ENCODE data around the gene SCRT2. TPM values are rescaled to one million over a fixed set of nuclear protein-coding genes. Genes with fewer than 3 reads are reported as not detected.

Gene SCRT2
- total RNA-seq, 1 donor, result not detected

DNA sequence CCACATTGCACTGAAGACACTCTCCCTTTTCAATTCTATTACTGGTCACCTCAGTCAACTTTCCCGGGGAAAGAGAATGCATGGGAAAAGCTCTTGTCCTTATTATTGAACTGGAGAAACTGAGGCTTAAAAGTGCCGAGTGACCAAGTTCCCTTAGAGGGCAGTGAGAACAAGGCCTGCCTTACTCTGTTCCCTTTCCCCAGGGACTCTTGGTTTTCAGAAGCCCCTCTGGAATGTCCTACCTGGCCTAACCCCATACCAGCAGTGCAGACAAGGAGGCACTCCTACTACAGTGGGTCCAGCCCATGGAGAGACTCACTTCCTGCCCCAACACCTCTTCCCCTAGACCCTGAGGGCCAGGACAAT, 28.8 kb downstream of the SCRT2 start:
- Histone ChIP-seq H3K27ac (ENCODE audit: low read depth, low read length) (no peak overlapping the region), H3K9me3 (ENCODE audit: low read depth, low read length) (no peaks in the 10 kb centered on the region), H3K36me3 (ENCODE audit: insufficient read depth, low read length) (peaks cover 40% of the 10 kb centered on the region), H3K27me3 (ENCODE audit: insufficient read depth, low read length) (no peaks in the 10 kb centered on the region), H3K4me3 (ENCODE audit: insufficient read depth, low read length) (no peak overlapping the region), H3K4me2 (ENCODE audit: insufficient read depth, low read length) (no peak overlapping the region), H4K20me1 (ENCODE audit: insufficient read depth, low read length) (peaks cover 57% of the 10 kb centered on the region), H2AFZ (ENCODE audit: low read length) (no peak overlapping the region), H3K79me2 (ENCODE audit: insufficient read depth, low read length) (peaks cover 45% of the 10 kb centered on the region), H3K4me1 (ENCODE audit: insufficient read depth, low read length) (peaks cover 4% of the 10 kb centered on the region)
- DNase-seq (ENCODE audit: insufficient read length, low spot score, missing footprints), result no peak
- TF ChIP-seq, protein P1, sequence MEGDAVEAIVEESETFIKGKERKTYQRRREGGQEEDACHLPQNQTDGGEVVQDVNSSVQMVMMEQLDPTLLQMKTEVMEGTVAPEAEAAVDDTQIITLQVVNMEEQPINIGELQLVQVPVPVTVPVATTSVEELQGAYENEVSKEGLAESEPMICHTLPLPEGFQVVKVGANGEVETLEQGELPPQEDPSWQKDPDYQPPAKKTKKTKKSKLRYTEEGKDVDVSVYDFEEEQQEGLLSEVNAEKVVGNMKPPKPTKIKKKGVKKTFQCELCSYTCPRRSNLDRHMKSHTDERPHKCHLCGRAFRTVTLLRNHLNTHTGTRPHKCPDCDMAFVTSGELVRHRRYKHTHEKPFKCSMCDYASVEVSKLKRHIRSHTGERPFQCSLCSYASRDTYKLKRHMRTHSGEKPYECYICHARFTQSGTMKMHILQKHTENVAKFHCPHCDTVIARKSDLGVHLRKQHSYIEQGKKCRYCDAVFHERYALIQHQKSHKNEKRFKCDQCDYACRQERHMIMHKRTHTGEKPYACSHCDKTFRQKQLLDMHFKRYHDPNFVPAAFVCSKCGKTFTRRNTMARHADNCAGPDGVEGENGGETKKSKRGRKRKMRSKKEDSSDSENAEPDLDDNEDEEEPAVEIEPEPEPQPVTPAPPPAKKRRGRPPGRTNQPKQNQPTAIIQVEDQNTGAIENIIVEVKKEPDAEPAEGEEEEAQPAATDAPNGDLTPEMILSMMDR (IDR thresholded peaks at IDR 0.05; ENCODE audit: extremely low read depth, low read depth, low read length), result no peak

DNA sequence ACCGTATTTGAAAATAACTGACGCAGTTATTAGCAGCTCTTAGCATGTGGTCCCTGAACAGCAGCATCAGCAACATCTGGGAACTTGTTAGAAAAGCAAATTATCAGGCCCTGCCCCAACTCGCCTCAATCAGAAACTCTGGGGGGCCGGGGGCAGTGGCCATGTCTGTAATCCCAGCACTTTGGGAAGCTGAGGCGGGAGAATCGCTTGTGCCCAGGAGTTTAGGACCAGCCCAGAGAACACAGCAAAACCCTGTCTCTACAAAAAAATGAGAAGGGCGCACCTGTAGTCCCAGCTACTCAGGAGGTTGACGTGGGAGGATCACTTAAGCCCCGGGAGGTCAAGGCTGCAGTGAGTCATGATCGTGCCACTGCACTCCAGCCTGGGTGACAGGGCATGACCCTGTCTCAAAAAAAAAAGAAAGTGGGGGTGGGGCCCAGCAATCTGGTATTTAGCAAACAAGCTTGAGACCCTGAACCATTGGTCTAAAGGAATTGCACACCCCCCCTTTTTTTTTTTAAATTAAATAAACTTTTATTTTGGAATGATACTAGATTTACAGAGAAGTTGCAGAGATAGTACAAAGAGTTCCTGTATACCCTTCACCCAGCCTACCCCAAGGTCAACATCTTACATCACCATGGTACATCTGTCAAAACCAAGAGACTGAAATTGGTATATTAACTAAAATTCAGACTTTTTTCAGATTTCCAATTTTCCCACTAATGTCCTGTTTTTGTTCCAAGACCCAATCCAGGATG, 29.3 kb downstream of the SCRT2 start:
- H3K9me3 ChIP-seq (ENCODE audit: low read depth, low read length), result no peaks in the 10 kb centered on the region
- H3K4me2 ChIP-seq (ENCODE audit: insufficient read depth, low read length), result no peak overlapping the region
- peaks cover 40% of the 10 kb centered on the region for H3K79me2 ChIP-seq (ENCODE audit: insufficient read depth, low read length)
- no peaks in the 10 kb centered on the region for H3K4me1 ChIP-seq (ENCODE audit: insufficient read depth, low read length)
- H4K20me1 ChIP-seq (ENCODE audit: insufficient read depth, low read length), result peaks cover 53% of the 10 kb centered on the region
- H3K27me3 ChIP-seq (ENCODE audit: insufficient read depth, low read length), result no peaks in the 10 kb centered on the region
- DNase-seq (ENCODE audit: insufficient read length, low spot score, missing footprints), result no peak
- TF ChIP-seq, protein P1 (IDR thresholded peaks at IDR 0.05; ENCODE audit: extremely low read depth, low read depth, low read length), result no peak
- no peak overlapping the region for H2AFZ ChIP-seq (ENCODE audit: low read length)
- peaks cover 40% of the 10 kb centered on the region for H3K36me3 ChIP-seq (ENCODE audit: insufficient read depth, low read length)
- no peak overlapping the region for H3K4me3 ChIP-seq (ENCODE audit: insufficient read depth, low read length)
- H3K27ac ChIP-seq (ENCODE audit: low read depth, low read length), result no peak overlapping the region

DNA sequence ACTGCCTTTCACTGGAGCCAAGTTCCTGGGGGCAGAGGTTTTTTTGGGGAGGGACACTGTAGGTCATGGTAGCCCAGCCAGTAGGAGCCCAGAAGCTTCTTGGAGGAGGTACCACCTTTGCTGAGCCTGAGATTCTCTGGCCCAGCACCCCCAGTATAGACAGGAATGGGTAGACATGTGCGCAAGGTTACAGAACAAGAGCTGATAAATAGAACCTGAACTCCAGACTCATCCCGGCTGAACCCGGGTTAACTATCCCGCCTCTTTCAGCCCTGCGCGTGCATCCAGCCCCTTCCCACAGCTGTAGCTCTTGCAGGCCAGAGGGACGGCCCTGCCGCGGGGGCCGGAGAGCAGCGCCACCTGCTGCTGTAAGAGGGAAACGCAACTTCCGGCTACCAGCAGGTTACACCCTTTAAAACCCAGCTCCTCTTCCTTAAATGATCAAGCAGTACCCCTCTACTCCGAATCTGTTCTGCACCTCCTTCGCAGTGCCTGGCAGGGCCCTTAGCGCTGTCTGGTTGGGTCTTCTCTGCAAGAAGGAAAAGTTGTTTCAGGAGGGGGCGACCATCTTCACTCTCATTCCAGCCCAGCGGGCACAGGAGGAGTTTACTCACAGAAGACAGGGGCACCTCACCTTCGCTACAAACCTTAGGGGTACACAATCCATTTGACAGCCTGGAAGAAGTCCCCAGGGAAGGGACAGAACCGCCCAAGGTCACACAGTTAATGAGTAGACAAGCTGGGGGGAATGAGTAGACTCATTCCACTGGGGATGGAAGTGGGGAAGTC, 30.1 kb downstream of the SCRT2 start:
- no peaks in the 10 kb centered on the region for H3K4me1 ChIP-seq (ENCODE audit: insufficient read depth, low read length)
- peaks cover 32% of the 10 kb centered on the region for H3K79me2 ChIP-seq (ENCODE audit: insufficient read depth, low read length)
- H3K27me3 ChIP-seq (ENCODE audit: insufficient read depth, low read length), result no peaks in the 10 kb centered on the region
- H4K20me1 ChIP-seq (ENCODE audit: insufficient read depth, low read length), result peaks cover 46% of the 10 kb centered on the region
- DNase-seq (ENCODE audit: insufficient read length, low spot score, missing footprints), result peak; percentile 96
- TF ChIP-seq, protein P1 (IDR thresholded peaks at IDR 0.05; ENCODE audit: extremely low read depth, low read depth, low read length), result peak; percentile 91
- H3K9me3 ChIP-seq (ENCODE audit: low read depth, low read length), result no peaks in the 10 kb centered on the region
- H3K27ac ChIP-seq (ENCODE audit: low read depth, low read length), result no peak overlapping the region
- peaks cover 34% of the 10 kb centered on the region for H3K36me3 ChIP-seq (ENCODE audit: insufficient read depth, low read length)
- no peak overlapping the region for H2AFZ ChIP-seq (ENCODE audit: low read length)
- H3K4me2 ChIP-seq (ENCODE audit: insufficient read depth, low read length), result no peak overlapping the region
- H3K4me3 ChIP-seq (ENCODE audit: insufficient read depth, low read length), result no peak overlapping the region

DNA sequence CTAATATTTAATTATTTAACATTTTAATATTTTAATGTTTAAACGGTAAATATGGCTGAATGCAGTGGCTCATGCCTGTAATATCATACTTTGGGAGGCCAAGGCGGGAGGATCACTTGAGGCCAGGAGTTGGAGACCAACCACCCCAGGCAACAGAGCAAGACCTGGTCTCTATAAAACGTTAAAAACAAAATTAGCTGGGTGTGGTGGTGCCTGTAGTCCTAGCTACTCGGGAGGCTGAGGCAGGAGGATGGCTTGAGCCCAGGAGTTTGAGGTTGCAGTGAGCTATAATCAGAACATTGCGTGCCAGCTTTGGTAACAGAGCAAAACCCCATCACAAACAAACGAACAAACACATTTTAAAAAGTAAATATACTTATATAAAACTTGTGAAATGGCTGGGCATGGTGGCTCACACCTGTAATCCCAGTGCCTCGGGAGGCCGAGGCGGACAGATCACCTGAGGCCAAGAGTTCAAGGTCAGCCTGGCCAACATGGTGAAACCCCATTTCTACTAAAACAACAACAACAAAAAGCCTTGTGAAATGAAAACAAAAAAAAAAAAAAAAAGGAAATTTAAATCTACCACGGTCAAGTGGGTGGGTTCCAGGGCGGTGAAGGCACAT, 30.8 kb downstream of the SCRT2 start:
- Histone ChIP-seq H3K79me2 (ENCODE audit: insufficient read depth, low read length) (peaks cover 25% of the 10 kb centered on the region), H3K27ac (ENCODE audit: low read depth, low read length) (no peak overlapping the region), H3K4me2 (ENCODE audit: insufficient read depth, low read length) (no peak overlapping the region), H3K9me3 (ENCODE audit: low read depth, low read length) (no peaks in the 10 kb centered on the region), H3K4me1 (ENCODE audit: insufficient read depth, low read length) (no peaks in the 10 kb centered on the region), H3K27me3 (ENCODE audit: insufficient read depth, low read length) (no peaks in the 10 kb centered on the region), H3K4me3 (ENCODE audit: insufficient read depth, low read length) (no peak overlapping the region), H3K36me3 (ENCODE audit: insufficient read depth, low read length) (peaks cover 29% of the 10 kb centered on the region), H4K20me1 (ENCODE audit: insufficient read depth, low read length) (peaks cover 43% of the 10 kb centered on the region), H2AFZ (ENCODE audit: low read length) (no peak overlapping the region)
- DNase-seq (ENCODE audit: insufficient read length, low spot score, missing footprints), result no peak
- TF ChIP-seq, protein P1 (IDR thresholded peaks at IDR 0.05; ENCODE audit: extremely low read depth, low read depth, low read length), result no peak

All from osteoblast (primary cell).